Muscle layer of duodenum (tissue), 2 donors: ENCODE measurements around the gene EFCAB6.
A peak's percentile ranks its signal among the peaks of the same experiment; 100 is the strongest.

Experiments
- H3K27ac ChIP-seq: one replicate; pipeline ENCODE4 v1.7.0; 2013; ENCODE audit warnings: mild to moderate bottlenecking, low read length
- H3K27me3 ChIP-seq: one replicate; pipeline ENCODE4 v1.7.0; 2013; ENCODE audit warnings: low read depth, mild to moderate bottlenecking, control low read depth, low read length
- H3K36me3 ChIP-seq, 2 donors: one replicate each; pipeline ENCODE4 v1.7.0; 2013; ENCODE audit warnings: low read length in 2 of 2, control low read depth in 1 of 2, mild to moderate bottlenecking in 1 of 2; ENCODE audit not compliant: insufficient read depth in 2 of 2, control insufficient read depth in 1 of 2
- H3K4me1 ChIP-seq, 2 donors: one replicate each; pipeline ENCODE4 v1.7.0; 2013; ENCODE audit warnings: low read length in 2 of 2, mild to moderate bottlenecking in 2 of 2, control low read depth in 1 of 2, moderate library complexity in 1 of 2; ENCODE audit not compliant: insufficient read depth in 2 of 2, control insufficient read depth in 1 of 2
- H3K4me3 ChIP-seq, 2 donors: one replicate each; pipeline ENCODE4 v1.7.0; 2013; ENCODE audit warnings: low read length in 2 of 2, low read depth in 1 of 2, mild to moderate bottlenecking in 1 of 2
- H3K9me3 ChIP-seq, 2 donors: one replicate each; pipeline ENCODE4 v1.7.0; 2013; ENCODE audit warnings: low read length in 2 of 2, control low read depth in 1 of 2, mild to moderate bottlenecking in 1 of 2; ENCODE audit not compliant: control insufficient read depth in 1 of 2
- donor health status: healthy.

EFCAB6 gene

GRCh38 chr22:43819421-43819921 lies 7.4 kb upstream of the EFCAB6 start:
- peaks cover 3% of the 10 kb centered on the region for H3K27me3 ChIP-seq
- no peaks in the 10 kb centered on the region for H3K36me3 ChIP-seq
- H3K27ac ChIP-seq, result no peak overlapping the region

GRCh38 chr22:43818981-43819380 lies 6.9 kb upstream of the EFCAB6 start:
- no peaks in the 10 kb centered on the region for H3K36me3 ChIP-seq
- no peak overlapping the region for H3K4me3 ChIP-seq
- H3K27me3 ChIP-seq, result peaks cover 3% of the 10 kb centered on the region
- no peaks in the 10 kb centered on the region for H3K4me1 ChIP-seq
- H3K27ac ChIP-seq, result no peak overlapping the region
- no peaks in the 10 kb centered on the region for H3K9me3 ChIP-seq

More at GRCh38 chr22:43819421-43819921, 7.4 kb upstream of the EFCAB6 start:
- Histone ChIP-seq H3K4me1 (no peaks in the 10 kb centered on the region), H3K9me3 (no peaks in the 10 kb centered on the region), H3K4me3 (no peak overlapping the region)

DNA sequence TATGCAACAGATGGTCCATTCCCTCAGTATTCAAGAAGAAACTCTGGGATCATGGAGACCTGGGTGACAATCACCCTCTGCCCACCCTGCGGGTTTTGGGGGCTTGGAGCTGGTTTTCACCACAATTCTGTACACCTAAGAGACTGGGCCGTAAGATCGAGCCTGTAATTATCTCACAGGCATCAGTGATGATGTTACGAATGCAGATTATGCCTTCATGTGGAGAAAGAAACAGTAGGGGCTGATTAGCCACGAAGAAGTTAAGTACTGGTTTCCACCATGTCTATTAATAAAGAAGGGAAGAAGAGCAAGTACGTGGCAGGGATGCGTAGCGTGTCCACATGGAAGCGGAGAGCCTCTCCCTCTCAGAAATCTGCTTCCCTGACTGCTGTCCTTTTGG lies 5.3 kb upstream of the EFCAB6 start:
- H3K27ac ChIP-seq, result no peak overlapping the region
- H3K9me3 ChIP-seq, result no peaks in the 10 kb centered on the region
- no peak overlapping the region for H3K4me3 ChIP-seq
- H3K36me3 ChIP-seq, result no peaks in the 10 kb centered on the region
- peaks cover 9% of the 10 kb centered on the region in 2 donors for H3K4me1 ChIP-seq
- H3K27me3 ChIP-seq, result no peaks in the 10 kb centered on the region

DNA sequence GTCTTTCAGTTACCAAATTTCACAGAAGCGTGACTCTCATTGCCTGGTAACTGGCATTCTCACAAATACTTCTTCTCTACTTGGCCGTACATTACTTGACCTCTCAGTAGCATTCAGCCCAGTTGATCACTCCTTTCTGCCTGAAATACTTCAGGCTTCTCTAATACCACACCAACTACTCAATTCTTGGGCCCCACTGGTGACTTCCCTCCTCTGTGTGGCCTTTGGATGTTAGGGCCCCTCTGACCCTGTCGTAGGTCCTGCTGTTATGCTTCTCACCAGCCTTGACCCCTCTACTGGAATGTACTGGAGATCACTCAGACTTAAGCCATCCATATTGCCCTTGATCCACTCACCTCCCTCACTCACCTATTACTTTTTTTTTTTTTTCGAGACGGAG lies 2.2 kb upstream of the EFCAB6 start:
- H3K4me1 ChIP-seq, result peaks cover 9% of the 10 kb centered on the region in 2 donors
- no peaks in the 10 kb centered on the region for H3K36me3 ChIP-seq
- no peaks in the 10 kb centered on the region for H3K9me3 ChIP-seq
- H3K27me3 ChIP-seq, result no peaks in the 10 kb centered on the region
- no peak overlapping the region for H3K4me3 ChIP-seq
- no peak overlapping the region for H3K27ac ChIP-seq

DNA sequence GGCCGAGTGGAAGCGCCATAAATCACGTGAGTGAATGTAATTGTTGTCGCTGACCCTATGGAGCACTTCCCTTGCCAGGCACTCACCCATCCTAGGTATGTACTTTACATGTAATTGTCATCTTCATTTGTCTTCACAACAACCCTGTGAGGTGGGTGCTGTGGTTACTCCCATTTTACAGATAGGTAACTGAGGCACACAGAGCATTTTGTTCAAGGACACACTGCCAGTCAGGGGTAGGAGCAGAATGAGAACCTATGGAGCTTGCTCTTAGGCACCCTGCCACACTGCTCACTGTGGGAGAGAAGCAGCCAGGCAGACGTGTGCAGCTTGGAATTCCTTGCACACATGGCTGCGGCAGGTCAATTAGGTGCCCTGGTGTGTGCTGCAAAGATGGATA lies 785 bp upstream of the EFCAB6 start:
- Histone ChIP-seq H3K27ac (peak overlapping the region; percentile 78), H3K27me3 (no peaks in the 10 kb centered on the region), H3K36me3 (peaks cover 0 to 4% of the 10 kb centered on the region in 2 donors)

GRCh38 chr22:43811777-43812148 lies 342 bp downstream of the EFCAB6 start:
- H3K9me3 ChIP-seq, result no peaks in the 10 kb centered on the region
- H3K36me3 ChIP-seq, result peaks cover 0 to 4% of the 10 kb centered on the region in 2 donors
- H3K4me1 ChIP-seq, result peaks cover 9% of the 10 kb centered on the region in 2 donors
- no peaks in the 10 kb centered on the region for H3K27me3 ChIP-seq
- no peak overlapping the region for H3K27ac ChIP-seq
- H3K4me3 ChIP-seq, result peak overlapping the region; percentile 80 to 93

More for the DNA sequence above, 785 bp upstream of the EFCAB6 start:
- peak overlapping the region; percentile 80 to 93 for H3K4me3 ChIP-seq
- H3K4me1 ChIP-seq, result peaks cover 9% of the 10 kb centered on the region in 2 donors
- no peaks in the 10 kb centered on the region for H3K9me3 ChIP-seq

DNA sequence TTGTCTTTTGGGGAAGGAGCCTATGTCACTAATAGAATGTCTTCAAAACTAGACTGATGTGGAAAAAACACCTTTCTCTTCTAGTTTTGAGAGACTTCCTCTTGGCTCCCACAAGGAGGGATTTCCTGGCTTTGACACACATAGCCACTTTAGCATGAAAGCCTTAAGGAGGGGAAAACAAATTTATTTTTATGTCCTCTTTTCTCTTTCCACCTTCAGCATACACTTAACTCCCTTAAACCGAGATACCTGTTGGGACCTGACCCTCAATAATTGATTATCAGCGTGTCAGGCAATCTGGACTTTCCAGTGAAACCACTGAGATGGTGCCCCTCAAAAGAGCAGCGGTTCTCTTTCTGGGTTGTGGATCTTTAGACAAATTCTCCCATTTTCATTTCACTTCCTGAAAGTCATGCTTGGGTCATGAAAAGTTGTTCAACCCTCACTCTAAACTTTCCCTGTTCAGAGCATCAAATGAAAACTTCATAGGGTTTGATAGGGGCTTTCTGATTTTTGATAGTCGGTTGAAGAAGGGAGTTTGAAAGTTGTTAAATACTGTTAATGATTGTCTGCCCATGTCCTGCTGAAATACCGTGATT lies 9.1 kb downstream of the EFCAB6 start:
- Histone ChIP-seq H3K4me3 (no peak overlapping the region), H3K27me3 (no peaks in the 10 kb centered on the region), H3K27ac (no peak overlapping the region)

DNA sequence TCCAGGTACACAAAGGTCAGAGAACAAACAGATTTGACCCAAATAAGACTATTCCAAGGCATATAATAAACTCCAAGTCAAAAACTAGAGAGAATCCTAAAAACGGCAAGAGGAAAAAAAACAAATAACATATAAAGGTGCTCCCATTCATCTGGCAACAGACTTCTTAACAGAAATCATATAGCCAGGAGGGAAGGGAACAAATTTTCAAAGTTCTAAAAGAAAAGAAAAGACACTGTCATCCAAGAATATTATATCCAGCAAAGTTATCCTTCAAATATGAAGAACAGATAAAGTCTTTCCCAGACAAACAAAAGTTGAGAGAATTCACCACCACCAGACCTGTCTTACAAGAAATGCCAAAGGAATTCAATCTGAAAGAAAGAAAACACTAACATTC lies 11.1 kb downstream of the EFCAB6 start:
- no peaks in the 10 kb centered on the region for H3K4me1 ChIP-seq
- peaks cover 0 to 5% of the 10 kb centered on the region in 2 donors for H3K9me3 ChIP-seq
- H3K4me3 ChIP-seq, result no peak overlapping the region
- H3K27ac ChIP-seq, result no peak overlapping the region
- H3K36me3 ChIP-seq, result no peaks in the 10 kb centered on the region
- H3K27me3 ChIP-seq, result no peaks in the 10 kb centered on the region

More for the DNA sequence above, 9.1 kb downstream of the EFCAB6 start:
- Histone ChIP-seq H3K9me3 (peaks cover 0 to 5% of the 10 kb centered on the region in 2 donors), H3K4me1 (no peaks in the 10 kb centered on the region), H3K36me3 (no peaks in the 10 kb centered on the region)

DNA sequence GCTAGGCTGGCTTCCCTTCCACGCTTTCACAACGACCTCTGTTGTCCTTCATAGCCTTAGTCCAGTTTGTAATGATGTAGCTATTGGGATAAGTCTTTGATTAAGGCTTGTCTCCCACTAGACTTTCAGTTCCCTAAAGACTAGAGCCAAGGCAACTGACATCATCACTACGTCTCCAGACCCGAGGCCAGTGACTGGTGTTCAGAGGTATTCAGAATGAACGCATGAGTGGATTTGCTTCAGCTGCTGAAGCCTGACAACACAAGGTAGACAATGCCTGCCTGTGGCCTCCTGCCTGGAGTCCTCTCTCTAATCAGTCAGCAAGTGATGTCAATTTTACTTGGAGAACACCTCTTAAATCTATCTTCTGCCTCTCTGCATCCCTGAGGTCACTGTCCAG lies 13.6 kb downstream of the EFCAB6 start:
- H3K27me3 ChIP-seq, result no peaks in the 10 kb centered on the region
- no peak overlapping the region for H3K27ac ChIP-seq
- H3K4me3 ChIP-seq, result no peak overlapping the region
- H3K36me3 ChIP-seq, result no peaks in the 10 kb centered on the region
- peaks cover 0 to 5% of the 10 kb centered on the region in 2 donors for H3K9me3 ChIP-seq
- no peaks in the 10 kb centered on the region for H3K4me1 ChIP-seq

GRCh38 chr22:43796567-43796966 lies 15.5 kb downstream of the EFCAB6 start:
- H3K4me1 ChIP-seq, result no peaks in the 10 kb centered on the region
- H3K4me3 ChIP-seq, result no peak overlapping the region
- H3K27me3 ChIP-seq, result no peaks in the 10 kb centered on the region
- peaks cover 0 to 5% of the 10 kb centered on the region in 2 donors for H3K9me3 ChIP-seq
- H3K27ac ChIP-seq, result no peak overlapping the region
- H3K36me3 ChIP-seq, result no peaks in the 10 kb centered on the region

DNA sequence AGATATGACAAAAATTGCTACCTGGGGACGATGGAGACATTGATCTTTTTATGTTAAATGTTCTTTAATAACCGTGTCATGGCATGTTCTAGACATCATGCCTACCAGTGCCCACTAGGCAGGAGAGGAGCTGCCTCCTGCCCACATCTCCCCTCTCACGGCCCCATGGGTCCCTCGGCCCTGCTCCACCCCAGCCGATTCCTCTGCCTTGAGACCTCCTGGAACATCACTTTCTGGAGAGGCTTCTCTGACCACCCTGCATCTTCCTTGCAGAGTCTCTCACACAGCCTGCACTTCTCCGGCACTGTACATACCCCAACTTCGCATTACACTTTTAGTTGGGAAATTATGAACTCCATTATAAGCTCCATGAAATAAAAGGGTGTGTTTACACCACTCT lies 16.8 kb downstream of the EFCAB6 start:
- Histone ChIP-seq H3K36me3 (no peaks in the 10 kb centered on the region), H3K4me3 (no peak overlapping the region), H3K4me1 (no peaks in the 10 kb centered on the region), H3K9me3 (peaks cover 0 to 5% of the 10 kb centered on the region in 2 donors), H3K27me3 (no peaks in the 10 kb centered on the region), H3K27ac (no peak overlapping the region)

DNA sequence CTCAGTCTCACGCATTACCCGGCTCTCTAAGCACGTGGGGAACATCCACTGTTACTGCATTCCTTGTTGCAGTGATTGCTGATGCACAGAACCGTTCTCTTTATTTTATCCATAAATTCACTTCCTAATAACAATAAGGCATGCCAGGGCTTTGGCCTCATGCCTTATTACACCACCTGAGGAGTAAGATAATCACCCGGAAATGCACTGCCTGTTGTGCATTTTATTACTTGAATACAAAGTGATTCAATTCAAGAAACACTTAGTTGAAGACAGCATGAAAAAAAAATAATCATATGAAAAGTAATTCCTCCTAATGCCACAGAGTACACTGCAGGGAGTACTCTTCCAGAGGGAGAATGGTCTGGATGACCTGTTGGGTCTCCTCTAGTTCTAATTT lies 19.2 kb downstream of the EFCAB6 start:
- peaks cover 0 to 13% of the 10 kb centered on the region in 2 donors for H3K4me1 ChIP-seq
- H3K27ac ChIP-seq, result no peak overlapping the region
- H3K27me3 ChIP-seq, result no peaks in the 10 kb centered on the region
- no peaks in the 10 kb centered on the region for H3K36me3 ChIP-seq
- no peaks in the 10 kb centered on the region for H3K9me3 ChIP-seq
- H3K4me3 ChIP-seq, result no peak overlapping the region
